Calu3 (cell line): Measurements from ENCODE around the gene ACSL6. TPM values are rescaled to one million over a fixed set of nuclear protein-coding genes. Genes with fewer than 3 reads are reported as not detected.

ENCODE experiments used
- BruUV-seq: library from RNA; stranded (reverse); fragments of 400-500 nt; replicated peaks from 2 replicates; lab custom pipeline; 2021; lab: Mats Ljungman, UMichigan
- CTCF ChIA-PET: fragments of 300-600 bp; sonication (Branson Sonifier 250); formaldehyde crosslinking; loops from one replicate; lab custom pipeline; 2022; ENCODE audit warnings: antibody characterized with exemption; lab: Charles Lee
- DNase-seq: peaks from one replicate; pipeline ENCODE4 v3.0.0; 2022
- H3K27ac Mint-ChIP-seq: one replicate; pipeline ENCODE4 v1.8.0; 2022; ENCODE audit warnings: mixed read lengths; ENCODE audit not compliant: unreplicated experiment
- H3K27me3 Mint-ChIP-seq: one replicate; pipeline ENCODE4 v1.8.0; 2022; ENCODE audit warnings: mixed read lengths; ENCODE audit not compliant: unreplicated experiment
- H3K36me3 Mint-ChIP-seq: one replicate; pipeline ENCODE4 v1.8.0; 2022; ENCODE audit warnings: mild to moderate bottlenecking, moderate library complexity, mixed read lengths; ENCODE audit not compliant: insufficient read depth, unreplicated experiment
- H3K4me1 Mint-ChIP-seq: one replicate; pipeline ENCODE4 v1.8.0; 2022; ENCODE audit warnings: mild to moderate bottlenecking, low read depth, mixed read lengths; ENCODE audit not compliant: unreplicated experiment
- H3K4me3 Mint-ChIP-seq: one replicate; pipeline ENCODE4 v1.8.0; 2022; ENCODE audit warnings: mild to moderate bottlenecking, low read depth, moderate library complexity, mixed read lengths; ENCODE audit not compliant: unreplicated experiment
- H3K9me3 Mint-ChIP-seq: one replicate; pipeline ENCODE4 v1.8.0; 2022; ENCODE audit warnings: low read depth, mixed read lengths; ENCODE audit not compliant: unreplicated experiment
- CTCF ChIP-seq: fragments of 200-600 bp; IDR thresholded peaks from one replicate; pipeline ENCODE4 v1.8.0; 2022; ENCODE audit warnings: antibody characterized with exemption; ENCODE audit not compliant: unreplicated experiment
- intact Hi-C: fragments of 100-400 bp; cut with micrococcal nuclease; formaldehyde crosslinking; loops from one replicate; pipeline ENCODE4 v1.10.0; 2022; ENCODE audit not compliant: unreplicated experiment
- total RNA-seq: library from RNA; stranded (reverse); gene quantifications from 2 replicates; pipeline ENCODE4 v1.2.3, GENCODE V29; 2022

ACSL6 gene
- total RNA-seq, 1 experiment from 2014 or later: 0.24 TPM

GRCh38 chr5:132002757-132003156 lies 8.7 kb downstream of the ACSL6 start:
- intact Hi-C loops: no loop called here
- no peaks in the 10 kb centered on the region for H3K27me3 Mint-ChIP-seq
- CTCF ChIA-PET: interaction anchor here (0.5 to 1.2 kb wide), 5 partner anchors 10 to 487 kb away, joined by 3 read pairs; no protein-coding TSS in a partner anchor

GRCh38 chr5:132001647-132002561 lies 9.6 kb downstream of the ACSL6 start:
- no TSS peak for BruUV-seq
- CTCF ChIA-PET: interaction anchor here (0.5 to 1.2 kb wide), 6 partner anchors 10 to 486 kb away, joined by 3 to 4 read pairs (median 3); no protein-coding TSS in a partner anchor
- H3K27ac Mint-ChIP-seq: no peak overlapping the region
- H3K27me3 Mint-ChIP-seq: no peaks in the 10 kb centered on the region
- peak; percentile 65 for DNase-seq
- intact Hi-C loops: no loop called here
- H3K4me1 Mint-ChIP-seq: peaks cover 32% of the 10 kb centered on the region
- no peaks in the 10 kb centered on the region for H3K36me3 Mint-ChIP-seq
- no peak for TF ChIP-seq CTCF
- H3K4me3 Mint-ChIP-seq: no peak overlapping the region
- no peaks in the 10 kb centered on the region for H3K9me3 Mint-ChIP-seq

More at GRCh38 chr5:132002757-132003156, 8.7 kb downstream of the ACSL6 start:
- Mint-ChIP-seq H3K4me1 (peaks cover 29% of the 10 kb centered on the region), H3K9me3 (no peaks in the 10 kb centered on the region), H3K27ac (no peak overlapping the region), H3K4me3 (no peak overlapping the region), H3K36me3 (no peaks in the 10 kb centered on the region)
- no peak for DNase-seq
- BruUV-seq: no TSS peak
- no peak for TF ChIP-seq CTCF

GRCh38 chr5:132000677-132001453 lies 10.6 kb downstream of the ACSL6 start:
- Mint-ChIP-seq H3K4me3 (no peak overlapping the region), H3K27me3 (no peaks in the 10 kb centered on the region), H3K4me1 (peaks cover 43% of the 10 kb centered on the region), H3K27ac (no peak overlapping the region), H3K9me3 (no peaks in the 10 kb centered on the region), H3K36me3 (no peaks in the 10 kb centered on the region)
- BruUV-seq: no TSS peak
- intact Hi-C loops: no loop called here
- no peak for DNase-seq
- CTCF ChIA-PET: no interaction called here
- TF ChIP-seq CTCF: no peak

GRCh38 chr5:132000241-132000490 lies 11.3 kb downstream of the ACSL6 start:
- TF ChIP-seq CTCF: no peak
- no peak overlapping the region for H3K27ac Mint-ChIP-seq
- no peaks in the 10 kb centered on the region for H3K27me3 Mint-ChIP-seq
- CTCF ChIA-PET: no interaction called here
- H3K4me3 Mint-ChIP-seq: no peak overlapping the region
- intact Hi-C loops: no loop called here
- H3K4me1 Mint-ChIP-seq: peaks cover 44% of the 10 kb centered on the region
- DNase-seq: no peak
- no peaks in the 10 kb centered on the region for H3K9me3 Mint-ChIP-seq
- H3K36me3 Mint-ChIP-seq: no peaks in the 10 kb centered on the region
- BruUV-seq: no TSS peak
